Heart left ventricle (tissue), 16 donors: ENCODE measurements around the gene RPL18. TPM values are rescaled to one million over a fixed set of nuclear protein-coding genes. Genes with fewer than 3 reads are reported as not detected.

ENCODE experiments used
- ATAC-seq, 4 donors: fragments of 200-7000 bp; cut with Tn5 transposase; one replicate each; pipeline ENCODE4 v1.9.1; 2020 to 2022; ENCODE audit warnings: moderate library complexity in 4 of 4, mild to moderate bottlenecking in 3 of 4, moderate number of reproducible peaks in 1 of 4
- DNase-seq, 5 donors: peaks; one replicate each; pipeline ENCODE4 v3.0.0-alpha.2; 2020
- H3K27ac ChIP-seq, 12 donors: fragments of 200-600 bp; sonication (generic) in 4 of 12; one replicate each; pipeline versions ENCODE4 v1.5.0 to v1.8.0; 2016 to 2022; ENCODE audit warnings: mild to moderate bottlenecking in 2 of 12
- H3K27me3 ChIP-seq, 9 donors: fragments of 200-600 bp; sonication (generic) in 2 of 9; one replicate each; pipeline versions ENCODE4 v1.5.1 to v1.8.0; 2016 to 2022; ENCODE audit warnings: mild to moderate bottlenecking in 3 of 9
- H3K36me3 ChIP-seq, 9 donors: fragments of 200-600 bp; sonication (generic) in 2 of 9; one replicate each; pipeline versions ENCODE4 v1.5.0 to v1.8.0; 2018 to 2022; ENCODE audit warnings: mild to moderate bottlenecking in 2 of 9
- H3K4me1 ChIP-seq, 12 donors: fragments of 200-600 bp; sonication (generic) in 4 of 12; one replicate each; pipeline versions ENCODE4 v1.5.0 to v1.8.0; 2016 to 2022; ENCODE audit warnings: mild to moderate bottlenecking in 3 of 12
- H3K4me3 ChIP-seq, 12 donors: fragments of 200-600 bp; sonication (generic) in 4 of 12; one replicate each; pipeline versions ENCODE4 v1.5.0 to v1.8.0; 2017 to 2022; ENCODE audit warnings: mild to moderate bottlenecking in 9 of 12, moderate library complexity in 4 of 12
- H3K9me3 ChIP-seq, 12 donors: fragments of 200-600 bp; sonication (generic) in 4 of 12; one replicate each; pipeline versions ENCODE4 v1.5.0 to v1.8.0; 2016 to 2022; ENCODE audit warnings: mild to moderate bottlenecking in 1 of 12
- POLR2A ChIP-seq, 2 donors: fragments of 450-650 bp; IDR thresholded peaks; one replicate each; pipeline ENCODE4 v1.6.1; 2017; ENCODE audit warnings: antibody characterized with exemption in 2 of 2, mild to moderate bottlenecking in 2 of 2, moderate library complexity in 2 of 2
- WGBS, 4 donors: extraction: QIAGEN DNeasy Blood & Tissue Kit in 2 of 4; methylation state at CpG; one replicate each; pipeline versions ENCODE4 v1.1.5 to v1.1.7; 2013 to 2018; 5-methylcytosine and 5-hydroxymethylcytosine counted together
- intact Hi-C, 10 donors: fragments of 100-400 bp; cut with DNase I; formaldehyde crosslinking; loops; one replicate each; pipeline versions ENCODE4 v1.11.1 to v1.14.2; 2022
- polyA plus RNA-seq, 2 donors: library from polyadenylated mRNA; stranded (reverse); fragments of 200-250 nt; gene quantifications; one replicate each; pipeline ENCODE4 v1.2.3, GENCODE V29; 2013
- total RNA-seq, 9 donors: library from RNA; depleted of rRNA in 2 of 9; stranded (reverse); fragments of >200 nt in 2 of 9; fragmentation: NEBNext Ultra II Directional in 3 of 9; extraction: Animal tissue kit (Norgen Biotek cat#: 25700) in 3 of 9; gene quantifications; one replicate each; pipeline versions ENCODE4 v1.1.0 to v1.2.4, GENCODE V29; 2016 to 2023
- TF ChIP-seq, protein P1 (sequence below), 12 donors: fragments of 200-600 bp; sonication (generic) in 4 of 12; IDR thresholded peaks; one replicate each; pipeline versions ENCODE4 v1.5.0 to v1.8.0; 2018 to 2022; ENCODE audit warnings: antibody characterized with exemption in 12 of 12, mild to moderate bottlenecking in 5 of 12
- donor health status: ischemic (EF 13 %, LVEDD 7.1; RV severe dilation, severe dysfunction).
- donor health status: healthy with polysubstance abuse.
- donor health status: DM: no; HTN: yes; CAD: no.
- donor health status: DM: no; HTN: no; CAD: no.
- donor health status: ischemic (EF 25% LVEDD 6.9; RV normal size, moderate dysfunction).
- donor health status: ischemic (EF 25% LVEDD 5.7; RV mildly dilated, moderate dysfunction).
- donor health status: healthy.
- donor health status: DM: yes; HTN: yes; CAD: no.
- donor health status: ischemic (EF 35%, LVEDD 5.7; RV mildly dilated, moderate dysfunction).
- donor health status: nonischemic (EF 11% LVEDD 7.7; RV severe dilation, severe dysfunction).
- donor health status: DM: yes; HTN: yes; CAD: no.
- donor health status: PGD.
- donor health status: ischemic (EF 29% LVEDD 5.4; RV normal size, mild dysfunction).
- donor health status: nonischemic (EF 23%, LVEDD 6.1; RV moderate dilation, normal function).

RPL18 gene
- total and polyA plus RNA-seq, 11 donors, result 470 to 1,773 (median 714) TPM

DNA sequence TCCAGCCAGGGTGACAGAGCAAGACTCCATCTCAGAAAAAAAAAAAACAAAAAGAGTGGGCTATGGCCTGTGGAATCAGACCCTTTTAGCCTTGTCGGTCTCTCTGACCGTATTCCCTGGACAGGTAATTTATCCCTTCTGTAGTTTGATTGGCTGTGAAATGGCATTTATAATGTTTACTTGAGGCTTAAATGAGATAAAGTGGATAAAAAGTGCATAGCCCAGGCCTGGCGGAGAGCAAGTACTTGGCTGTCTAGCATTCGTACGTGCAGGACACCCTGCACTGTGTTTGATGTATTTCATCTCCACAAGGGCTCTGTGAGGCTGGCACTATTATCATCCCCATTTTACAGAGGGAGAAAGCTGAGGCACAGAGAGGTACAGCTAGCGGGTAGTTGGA is 46.8 kb upstream of the RPL18 start:
- Histone ChIP-seq H3K27me3 (no peaks in the 10 kb centered on the region), H3K4me3 (no peak overlapping the region), H3K27ac (no peak overlapping the region), H3K36me3 (no peaks in the 10 kb centered on the region), H3K9me3 (no peaks in the 10 kb centered on the region), H3K4me1 (peaks cover 0 to 9% (median 4%) of the 10 kb centered on the region in 12 donors)
- DNase-seq, result no peak
- TF ChIP-seq, protein P1, sequence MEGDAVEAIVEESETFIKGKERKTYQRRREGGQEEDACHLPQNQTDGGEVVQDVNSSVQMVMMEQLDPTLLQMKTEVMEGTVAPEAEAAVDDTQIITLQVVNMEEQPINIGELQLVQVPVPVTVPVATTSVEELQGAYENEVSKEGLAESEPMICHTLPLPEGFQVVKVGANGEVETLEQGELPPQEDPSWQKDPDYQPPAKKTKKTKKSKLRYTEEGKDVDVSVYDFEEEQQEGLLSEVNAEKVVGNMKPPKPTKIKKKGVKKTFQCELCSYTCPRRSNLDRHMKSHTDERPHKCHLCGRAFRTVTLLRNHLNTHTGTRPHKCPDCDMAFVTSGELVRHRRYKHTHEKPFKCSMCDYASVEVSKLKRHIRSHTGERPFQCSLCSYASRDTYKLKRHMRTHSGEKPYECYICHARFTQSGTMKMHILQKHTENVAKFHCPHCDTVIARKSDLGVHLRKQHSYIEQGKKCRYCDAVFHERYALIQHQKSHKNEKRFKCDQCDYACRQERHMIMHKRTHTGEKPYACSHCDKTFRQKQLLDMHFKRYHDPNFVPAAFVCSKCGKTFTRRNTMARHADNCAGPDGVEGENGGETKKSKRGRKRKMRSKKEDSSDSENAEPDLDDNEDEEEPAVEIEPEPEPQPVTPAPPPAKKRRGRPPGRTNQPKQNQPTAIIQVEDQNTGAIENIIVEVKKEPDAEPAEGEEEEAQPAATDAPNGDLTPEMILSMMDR (IDR thresholded peaks at IDR 0.05), result no peak
- TF ChIP-seq POLR2A (IDR thresholded peaks at IDR 0.05), result no peak
- ATAC-seq, result no peak
- intact Hi-C loops, result no loop called here
- WGBS, 4 donors, result 89 to 94% (median 92%) methylated on average over 6 of the region's 6 CpGs

DNA sequence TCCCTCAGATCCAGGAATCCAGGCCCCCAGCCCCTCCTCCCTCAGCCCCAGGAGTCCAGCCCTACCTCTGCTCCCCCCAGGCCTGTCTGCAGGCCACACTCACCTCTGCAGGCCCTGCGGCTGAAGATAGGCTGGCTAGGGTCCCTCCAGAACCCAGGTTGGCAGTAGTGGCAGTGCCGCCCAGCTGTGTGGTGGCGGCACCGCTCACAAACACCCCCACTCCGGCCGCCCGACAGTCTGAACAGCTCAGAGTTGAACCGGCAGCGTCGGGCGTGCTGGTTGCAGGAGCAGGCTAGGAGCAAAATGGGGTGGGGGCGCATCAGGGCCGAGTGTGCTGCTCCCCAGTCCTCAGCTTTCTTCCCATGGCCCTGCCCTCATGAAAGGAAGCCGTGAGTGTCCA is 45.5 kb upstream of the RPL18 start:
- TF ChIP-seq POLR2A (IDR thresholded peaks at IDR 0.05), result no peak
- TF ChIP-seq, protein P1 (IDR thresholded peaks at IDR 0.05), result no peak
- 85 to 91% (median 88%) methylated on average over 13 to 14 of the region's 14 CpGs for WGBS, 4 donors
- ATAC-seq (no peak), DNase-seq (no peak)
- Histone ChIP-seq H3K4me1 (peaks cover 0 to 15% (median 7%) of the 10 kb centered on the region in 12 donors), H3K27ac (no peak overlapping the region), H3K9me3 (no peaks in the 10 kb centered on the region), H3K36me3 (no peaks in the 10 kb centered on the region), H3K27me3 (no peaks in the 10 kb centered on the region), H3K4me3 (no peak overlapping the region)
- intact Hi-C loops, result no loop called here

DNA sequence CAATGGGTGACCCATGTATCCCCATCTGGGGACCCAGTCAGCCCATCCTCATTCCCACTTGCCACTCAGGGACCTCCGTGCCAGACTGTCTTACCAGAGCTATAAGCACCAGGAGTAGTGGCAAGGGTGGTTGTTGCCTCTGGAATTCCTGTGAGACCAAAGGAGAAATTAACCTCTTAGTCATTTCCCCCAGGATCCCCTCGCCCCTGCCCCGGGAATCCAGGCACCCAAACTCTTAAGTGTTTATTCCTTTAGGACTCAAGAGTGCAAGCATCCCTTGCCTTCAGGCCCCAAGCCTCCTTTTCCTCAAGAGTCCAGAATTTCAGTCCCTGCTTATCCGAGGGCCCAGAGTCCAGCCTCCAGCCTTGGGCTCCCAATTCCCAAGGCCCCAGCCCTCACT is 44.7 kb upstream of the RPL18 start:
- peaks cover 0 to 15% (median 7%) of the 10 kb centered on the region in 12 donors for H3K4me1 ChIP-seq
- WGBS, 4 donors, result 91 to 95% (median 92%) methylated on average over 4 of the region's 4 CpGs
- H3K27me3 ChIP-seq, result no peaks in the 10 kb centered on the region
- DNase-seq, result no peak
- H3K9me3 ChIP-seq, result no peaks in the 10 kb centered on the region
- TF ChIP-seq POLR2A (IDR thresholded peaks at IDR 0.05), result no peak
- TF ChIP-seq, protein P1 (IDR thresholded peaks at IDR 0.05), result no peak
- H3K27ac ChIP-seq, result no peak overlapping the region
- H3K36me3 ChIP-seq, result no peaks in the 10 kb centered on the region
- no peak for ATAC-seq
- H3K4me3 ChIP-seq, result no peak overlapping the region
- intact Hi-C loops, result no loop called here

DNA sequence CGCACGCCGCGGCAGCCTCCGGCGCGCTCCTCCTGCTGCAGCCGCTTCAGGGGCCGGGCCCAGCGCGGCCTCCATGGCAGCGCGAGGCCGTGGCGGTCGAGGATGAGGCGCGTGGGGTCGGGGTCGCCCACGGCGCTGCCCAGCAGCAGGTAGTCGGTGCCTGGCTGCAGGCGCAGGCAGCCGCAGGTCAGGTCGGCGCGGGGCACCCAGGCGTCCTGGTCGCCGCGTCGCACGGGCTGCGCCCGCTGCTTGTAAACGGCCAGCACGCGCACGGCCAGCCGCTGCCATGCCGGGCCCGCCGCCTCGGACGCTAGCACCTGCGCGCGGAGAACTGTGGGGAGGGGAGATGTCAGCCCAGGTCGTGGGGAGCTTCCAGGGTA is 42.7 kb upstream of the RPL18 start:
- no peak for ATAC-seq
- no peak overlapping the region for H3K4me3 ChIP-seq
- no peak overlapping the region for H3K27ac ChIP-seq
- no peaks in the 10 kb centered on the region for H3K36me3 ChIP-seq
- H3K27me3 ChIP-seq, result no peaks in the 10 kb centered on the region
- H3K9me3 ChIP-seq, result no peaks in the 10 kb centered on the region
- 90 to 95% (median 93%) methylated on average over 43 to 50 of the region's 50 CpGs for WGBS, 4 donors
- TF ChIP-seq, protein P1 (IDR thresholded peaks at IDR 0.05), result no peak
- no peak for TF ChIP-seq POLR2A (IDR thresholded peaks at IDR 0.05)
- intact Hi-C loops, result no loop called here
- no peak for DNase-seq
- peaks cover 0 to 15% (median 7%) of the 10 kb centered on the region in 12 donors for H3K4me1 ChIP-seq
